Karpas-422 (cell line): ENCODE measurements around the gene VWA8. TPM values are rescaled to one million over a fixed set of nuclear protein-coding genes. Genes with fewer than 3 reads are reported as not detected.
"Not testable (repeated sequence)": the region's sequence is repeated elsewhere in the genome, so short reads cannot be mapped to it uniquely, and the experiment has no call there.

Experiments
- DNase-seq: peaks from one replicate; pipeline ENCODE4 v3.0.0-alpha.2; 2015
- H2AFZ ChIP-seq: fragments of 200-600 bp; sonication (generic); 2 replicates; pipeline ENCODE4 v1.6.1; 2014; ENCODE audit warnings: antibody characterized with exemption, low read length, mixed read lengths
- H3K27ac ChIP-seq: fragments of 200-600 bp; sonication (generic); 2 replicates; pipeline ENCODE4 v1.5.1; 2014; ENCODE audit warnings: mild to moderate bottlenecking, low read length, moderate library complexity
- H3K27me3 ChIP-seq: fragments of 200-600 bp; sonication (generic); 2 replicates; pipeline ENCODE4 v1.6.1; 2014; ENCODE audit warnings: low read length, mixed read lengths
- H3K36me3 ChIP-seq: fragments of 200-600 bp; sonication (generic); 2 replicates; pipeline ENCODE4 v1.6.1; 2014; ENCODE audit warnings: low read length, mixed read lengths; ENCODE audit not compliant: insufficient read depth
- H3K4me1 ChIP-seq: fragments of 200-600 bp; sonication (generic); 2 replicates; pipeline ENCODE4 v1.6.1; 2014; ENCODE audit warnings: mild to moderate bottlenecking, low read length, mixed read lengths
- H3K4me2 ChIP-seq: fragments of 200-600 bp; sonication (generic); 2 replicates; pipeline ENCODE4 v1.6.1; 2014; ENCODE audit warnings: low read length, low read depth, mild to moderate bottlenecking; ENCODE audit not compliant: poor library complexity, severe bottlenecking
- H3K4me3 ChIP-seq: fragments of 200-600 bp; sonication (generic); 2 replicates; pipeline ENCODE4 v1.5.1; 2014; ENCODE audit warnings: mild to moderate bottlenecking, antibody characterized with exemption, low read length, mixed read lengths
- H3K79me2 ChIP-seq: fragments of 200-600 bp; sonication (generic); 2 replicates; pipeline ENCODE4 v1.6.1; 2014; ENCODE audit warnings: mild to moderate bottlenecking, low read length, mixed read lengths
- H3K9ac ChIP-seq: fragments of 200-600 bp; sonication (generic); 2 replicates; pipeline ENCODE4 v1.6.0; 2014; ENCODE audit warnings: low read length
- H3K9me2 ChIP-seq: fragments of 200-600 bp; sonication (generic), shearing (Covaris generic); replicated peaks from 2 replicates; pipeline ENCODE4 v1.6.0; 2014; ENCODE audit warnings: mild to moderate bottlenecking, low read length, moderate library complexity; ENCODE audit not compliant: insufficient read depth
- H3K9me3 ChIP-seq: fragments of 300-700, 200-600 bp; sonication (generic); 2 replicates; pipeline ENCODE4 v1.6.1; 2014; ENCODE audit warnings: low read length, mixed read lengths
- H4K20me1 ChIP-seq: fragments of 200-600 bp; sonication (generic); 2 replicates; pipeline ENCODE4 v1.6.1; 2014; ENCODE audit warnings: mild to moderate bottlenecking, antibody characterized with exemption, low read length, low read depth; ENCODE audit not compliant: insufficient read depth
- total RNA-seq: library from RNA; depleted of rRNA; stranded (reverse); fragments of >200 nt; shearing (Covaris generic); gene quantifications from 2 replicates; pipeline ENCODE4 v1.2.3, GENCODE V29; 2014; ENCODE audit warnings: low replicate concordance

VWA8 gene
- total RNA-seq, 1 experiment from 2014 or later = 35.7 TPM

- no peak for DNase-seq
- H3K4me2 ChIP-seq = no peak overlapping the region
- H3K36me3 ChIP-seq = 0 out of 2 replicates have a peak, but pooled peaks cover 3% of the 10 kb centered on the region
- H3K79me2 ChIP-seq = no peaks in the 10 kb centered on the region
- no peaks in the 10 kb centered on the region for H4K20me1 ChIP-seq
- no peaks in the 10 kb centered on the region for H3K9me3 ChIP-seq
- H3K9ac ChIP-seq = no peak overlapping the region
- no peak overlapping the region for H3K4me3 ChIP-seq
- no peaks in the 10 kb centered on the region for H3K27me3 ChIP-seq
- H3K27ac ChIP-seq = 0 out of 2 replicates have a peak overlapping the region, but pooled peaks have one; percentile 36
- H3K4me1 ChIP-seq = peaks cover 4% of the 10 kb centered on the region
- H3K9me2 ChIP-seq = no peaks in the 10 kb centered on the region
- no peak overlapping the region for H2AFZ ChIP-seq
These were observed 381.0 kb downstream of the VWA8 start for GRCh38 chr13:41579881-41580280.

GRCh38 chr13:41579168-41579567 is 381.7 kb downstream of the VWA8 start:
- Histone ChIP-seq H3K27me3 (no peaks in the 10 kb centered on the region), H3K36me3 (peaks cover 6% of the 10 kb centered on the region; the same call in 1 of the 2 replicates), H2AFZ (no peak overlapping the region), H3K79me2 (no peaks in the 10 kb centered on the region), H3K9me3 (no peaks in the 10 kb centered on the region), H3K9ac (no peak overlapping the region), H4K20me1 (no peaks in the 10 kb centered on the region), H3K27ac (no peak overlapping the region), H3K9me2 (no peaks in the 10 kb centered on the region), H3K4me1 (peaks cover 4% of the 10 kb centered on the region), H3K4me3 (no peak overlapping the region), H3K4me2 (no peak overlapping the region)
- DNase-seq = no peak

- H3K9ac ChIP-seq = no peak overlapping the region
- no peak overlapping the region for H3K27ac ChIP-seq
- H3K4me2 ChIP-seq = no peak overlapping the region
- H2AFZ ChIP-seq = no peak overlapping the region
- H3K79me2 ChIP-seq = no peaks in the 10 kb centered on the region
- no peaks in the 10 kb centered on the region for H3K9me2 ChIP-seq
- no peak for DNase-seq
- H3K36me3 ChIP-seq = peaks cover 6% of the 10 kb centered on the region; the same call in 1 of the 2 replicates
- no peaks in the 10 kb centered on the region for H4K20me1 ChIP-seq
- H3K9me3 ChIP-seq = no peaks in the 10 kb centered on the region
- peaks cover 4% of the 10 kb centered on the region for H3K4me1 ChIP-seq
- no peak overlapping the region for H3K4me3 ChIP-seq
- no peaks in the 10 kb centered on the region for H3K27me3 ChIP-seq
These were observed 382.5 kb downstream of the VWA8 start for GRCh38 chr13:41578371-41578770.

- H3K79me2 ChIP-seq = no peaks in the 10 kb centered on the region
- H3K9me3 ChIP-seq = no peaks in the 10 kb centered on the region
- H3K4me2 ChIP-seq = no peak overlapping the region
- H3K27ac ChIP-seq = no peak overlapping the region
- H3K4me3 ChIP-seq = no peak overlapping the region
- H4K20me1 ChIP-seq = no peaks in the 10 kb centered on the region
- peaks cover 4% of the 10 kb centered on the region for H3K4me1 ChIP-seq
- DNase-seq = no peak
- peaks cover 6% of the 10 kb centered on the region; the same call in 1 of the 2 replicates for H3K36me3 ChIP-seq
- no peak overlapping the region for H3K9ac ChIP-seq
- no peaks in the 10 kb centered on the region for H3K9me2 ChIP-seq
- H2AFZ ChIP-seq = no peak overlapping the region
- H3K27me3 ChIP-seq = no peaks in the 10 kb centered on the region
These were observed 383.5 kb downstream of the VWA8 start for GRCh38 chr13:41577436-41577835.

- H3K9ac ChIP-seq, H3K4me2 ChIP-seq, H4K20me1 ChIP-seq, H3K36me3 ChIP-seq, H3K4me1 ChIP-seq, H3K79me2 ChIP-seq, H3K27ac ChIP-seq, H3K9me3 ChIP-seq, H3K27me3 ChIP-seq, H3K4me3 ChIP-seq, DNase-seq, H3K9me2 ChIP-seq, H2AFZ ChIP-seq: not testable (repeated sequence)
These were observed 387.3 kb downstream of the VWA8 start for GRCh38 chr13:41573640-41574039.

- not testable (repeated sequence) for H3K4me3 ChIP-seq, H4K20me1 ChIP-seq, H3K36me3 ChIP-seq, DNase-seq, H2AFZ ChIP-seq, H3K9ac ChIP-seq, H3K4me1 ChIP-seq, H3K79me2 ChIP-seq, H3K9me3 ChIP-seq, H3K9me2 ChIP-seq, H3K27me3 ChIP-seq, H3K4me2 ChIP-seq, H3K27ac ChIP-seq
These were observed 389.0 kb downstream of the VWA8 start for GRCh38 chr13:41571817-41572340.

GRCh38 chr13:41568972-41569351 is 391.9 kb downstream of the VWA8 start:
- H3K9me2 ChIP-seq = no peaks in the 10 kb centered on the region

GRCh38 chr13:41568143-41568971 is 392.6 kb downstream of the VWA8 start:
- Histone ChIP-seq H2AFZ (no peak overlapping the region), H3K4me1 (no peaks in the 10 kb centered on the region), H3K9me2 (no peaks in the 10 kb centered on the region), H3K9me3 (no peaks in the 10 kb centered on the region), H4K20me1 (no peaks in the 10 kb centered on the region), H3K79me2 (no peaks in the 10 kb centered on the region), H3K9ac (no peak overlapping the region), H3K36me3 (no peaks in the 10 kb centered on the region), H3K4me3 (no peak overlapping the region), H3K27ac (no peak overlapping the region), H3K27me3 (no peaks in the 10 kb centered on the region), H3K4me2 (no peak overlapping the region)
- no peak for DNase-seq

More at GRCh38 chr13:41568972-41569351, 391.9 kb downstream of the VWA8 start:
- Histone ChIP-seq H3K27ac (no peak overlapping the region), H3K27me3 (no peaks in the 10 kb centered on the region), H2AFZ (no peak overlapping the region), H4K20me1 (no peaks in the 10 kb centered on the region), H3K4me1 (no peaks in the 10 kb centered on the region), H3K9me3 (no peaks in the 10 kb centered on the region), H3K9ac (no peak overlapping the region), H3K4me2 (no peak overlapping the region), H3K79me2 (no peaks in the 10 kb centered on the region), H3K4me3 (no peak overlapping the region), H3K36me3 (no peaks in the 10 kb centered on the region)
- DNase-seq = no peak
